GM12864 (cell line): Measurements from ENCODE around the gene MAPRE3.

ENCODE experiments used
- DNase-seq: peaks from one replicate; pipeline ENCODE4 v3.0.0-alpha.2; 2011; ENCODE audit warnings: low read depth
- H3K4me3 ChIP-seq: 2 replicates; pipeline ENCODE4 v1.5.1; 2011; ENCODE audit warnings: mild to moderate bottlenecking, low read depth, low read length, control low read depth
- TF ChIP-seq, protein P1 (sequence below): IDR thresholded peaks from 2 replicates; pipeline ENCODE4 v1.5.1; 2011; ENCODE audit warnings: low read depth, mild to moderate bottlenecking, moderate library complexity, low read length, control low read depth, inconsistent platforms; ENCODE audit errors: missing control alignments

Gene MAPRE3

DNA sequence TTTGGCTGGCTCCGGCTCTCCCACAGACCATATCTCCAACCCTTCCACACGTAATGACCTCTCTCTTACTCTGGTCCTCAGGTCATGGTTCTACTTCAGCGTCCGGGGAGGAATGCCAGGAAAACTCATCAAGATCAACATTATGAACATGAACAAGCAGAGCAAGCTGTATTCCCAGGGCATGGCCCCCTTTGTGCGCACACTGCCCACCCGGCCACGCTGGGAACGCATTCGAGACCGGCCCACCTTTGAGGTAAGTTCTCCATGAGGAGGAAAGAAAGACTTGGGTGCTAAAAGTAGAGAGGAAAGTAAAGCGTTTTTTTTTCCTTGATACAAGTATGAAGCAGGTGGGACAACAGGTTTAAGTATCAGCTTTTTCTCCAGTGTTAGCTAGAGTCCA lies 82.9 kb downstream of the MAPRE3 start:
- no peak for DNase-seq
- no peak overlapping the region for H3K4me3 ChIP-seq
- TF ChIP-seq, protein P1, sequence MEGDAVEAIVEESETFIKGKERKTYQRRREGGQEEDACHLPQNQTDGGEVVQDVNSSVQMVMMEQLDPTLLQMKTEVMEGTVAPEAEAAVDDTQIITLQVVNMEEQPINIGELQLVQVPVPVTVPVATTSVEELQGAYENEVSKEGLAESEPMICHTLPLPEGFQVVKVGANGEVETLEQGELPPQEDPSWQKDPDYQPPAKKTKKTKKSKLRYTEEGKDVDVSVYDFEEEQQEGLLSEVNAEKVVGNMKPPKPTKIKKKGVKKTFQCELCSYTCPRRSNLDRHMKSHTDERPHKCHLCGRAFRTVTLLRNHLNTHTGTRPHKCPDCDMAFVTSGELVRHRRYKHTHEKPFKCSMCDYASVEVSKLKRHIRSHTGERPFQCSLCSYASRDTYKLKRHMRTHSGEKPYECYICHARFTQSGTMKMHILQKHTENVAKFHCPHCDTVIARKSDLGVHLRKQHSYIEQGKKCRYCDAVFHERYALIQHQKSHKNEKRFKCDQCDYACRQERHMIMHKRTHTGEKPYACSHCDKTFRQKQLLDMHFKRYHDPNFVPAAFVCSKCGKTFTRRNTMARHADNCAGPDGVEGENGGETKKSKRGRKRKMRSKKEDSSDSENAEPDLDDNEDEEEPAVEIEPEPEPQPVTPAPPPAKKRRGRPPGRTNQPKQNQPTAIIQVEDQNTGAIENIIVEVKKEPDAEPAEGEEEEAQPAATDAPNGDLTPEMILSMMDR = no peak

DNA sequence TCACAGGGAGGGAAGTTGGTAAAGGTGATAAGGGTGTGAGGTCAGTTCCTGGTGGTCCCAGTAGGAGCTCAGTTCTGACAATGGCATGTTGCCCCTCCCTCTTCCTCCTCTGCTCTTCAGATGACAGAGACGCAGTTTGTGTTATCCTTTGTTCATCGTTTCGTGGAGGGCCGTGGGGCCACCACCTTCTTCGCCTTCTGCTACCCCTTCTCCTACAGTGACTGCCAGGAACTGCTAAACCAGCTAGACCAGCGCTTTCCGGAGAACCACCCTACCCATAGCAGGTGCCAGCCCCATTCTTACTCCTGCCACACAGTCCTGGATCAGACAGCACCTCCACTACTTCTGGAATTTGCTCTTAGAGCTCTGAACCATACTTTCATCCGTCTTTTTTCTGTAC lies 83.3 kb downstream of the MAPRE3 start:
- no peak overlapping the region for H3K4me3 ChIP-seq
- TF ChIP-seq, protein P1 = no peak
- no peak for DNase-seq

DNA sequence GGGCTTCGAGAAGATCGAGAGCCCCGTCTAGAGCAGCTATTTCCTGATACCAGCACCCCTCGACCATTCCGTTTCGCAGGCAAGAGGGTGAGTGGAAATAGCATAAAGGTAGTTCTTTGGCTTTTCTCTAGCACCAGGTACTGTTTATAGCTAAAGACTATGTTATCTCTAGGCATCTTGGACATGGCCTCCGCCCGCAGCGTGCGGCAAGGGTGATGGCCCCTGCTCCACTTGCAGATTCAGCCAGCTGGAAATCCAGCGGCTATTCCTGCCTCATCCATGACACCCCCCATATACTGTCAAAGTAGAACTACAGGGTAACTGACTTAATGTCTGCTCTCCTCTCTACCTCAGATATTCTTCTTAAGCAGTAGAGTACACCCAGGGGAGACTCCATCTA lies 84.3 kb downstream of the MAPRE3 start:
- no peak overlapping the region for H3K4me3 ChIP-seq
- TF ChIP-seq, protein P1 = no peak
- DNase-seq = no peak

DNA sequence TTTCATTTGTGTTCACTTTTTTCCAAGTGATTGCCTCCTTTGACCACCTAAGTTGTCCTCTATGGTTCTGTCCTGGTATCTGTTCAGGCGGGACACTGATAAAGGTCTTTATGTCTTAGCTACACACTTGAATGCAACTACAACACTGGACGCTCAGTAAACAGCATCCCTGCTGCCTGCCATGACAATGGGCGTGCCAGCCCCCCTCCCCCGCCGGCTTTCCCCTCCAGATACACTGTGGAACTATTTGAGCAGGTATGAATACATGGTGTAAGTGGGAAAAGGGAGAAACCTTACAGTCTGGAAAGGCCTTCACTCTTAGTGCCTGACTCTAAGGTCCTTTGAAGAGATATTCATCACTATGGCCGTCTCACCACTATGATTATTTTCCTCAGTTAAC lies 86.7 kb downstream of the MAPRE3 start:
- no peak overlapping the region for H3K4me3 ChIP-seq
- TF ChIP-seq, protein P1 = no peak

DNA sequence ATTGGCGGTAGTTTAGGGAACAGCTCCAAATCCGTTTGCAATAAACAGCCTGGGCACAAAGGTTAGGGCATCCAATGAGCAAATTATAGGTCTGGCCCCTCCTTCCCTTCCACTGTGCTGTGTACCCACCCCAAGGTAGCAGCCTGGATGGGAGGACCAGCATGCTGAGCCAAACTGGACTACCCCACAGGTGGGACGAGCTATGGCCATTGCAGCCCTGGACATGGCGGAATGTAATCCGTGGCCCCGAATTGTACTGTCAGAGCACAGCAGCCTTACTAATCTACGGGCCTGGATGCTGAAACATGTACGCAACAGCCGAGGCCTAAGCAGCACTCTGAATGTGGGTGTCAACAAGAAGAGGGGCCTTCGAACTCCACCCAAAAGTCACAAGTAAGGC lies 87.8 kb downstream of the MAPRE3 start:
- no peak for DNase-seq
- TF ChIP-seq, protein P1 = no peak
- H3K4me3 ChIP-seq = no peak overlapping the region

More for the DNA sequence above, 86.7 kb downstream of the MAPRE3 start:
- no peak for DNase-seq

DNA sequence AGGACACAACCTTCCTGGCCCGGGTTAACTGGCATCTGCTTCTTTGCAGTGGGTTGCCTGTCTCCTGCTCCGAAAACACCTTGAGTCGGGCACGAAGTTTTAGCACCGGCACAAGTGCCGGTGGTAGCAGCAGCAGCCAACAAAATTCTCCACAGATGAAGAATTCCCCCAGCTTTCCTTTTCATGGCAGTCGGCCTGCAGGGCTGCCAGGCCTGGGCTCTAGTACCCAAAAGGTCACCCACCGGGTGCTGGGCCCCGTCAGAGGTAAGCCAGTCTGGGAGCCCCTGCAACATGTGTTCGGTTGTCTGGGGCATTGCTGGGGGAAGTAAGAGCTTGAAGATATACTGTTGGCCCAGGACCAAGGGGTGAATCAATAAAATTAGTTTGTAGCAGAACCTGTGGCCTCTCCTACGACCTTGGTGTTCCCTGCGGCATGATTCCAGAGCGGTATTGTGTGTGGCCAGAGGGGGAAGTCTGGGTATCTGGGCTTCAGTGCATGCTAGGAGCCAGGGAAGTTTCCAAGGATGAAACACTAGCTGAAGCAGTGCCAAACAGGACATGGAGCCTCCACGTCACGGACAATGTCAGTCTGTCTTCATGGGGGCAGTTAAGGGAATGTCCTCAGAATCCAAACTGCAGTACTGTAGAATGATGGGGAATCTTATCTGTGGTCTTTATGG lies 88.8 kb downstream of the MAPRE3 start:
- DNase-seq = no peak
- no peak overlapping the region for H3K4me3 ChIP-seq
- TF ChIP-seq, protein P1 = no peak

DNA sequence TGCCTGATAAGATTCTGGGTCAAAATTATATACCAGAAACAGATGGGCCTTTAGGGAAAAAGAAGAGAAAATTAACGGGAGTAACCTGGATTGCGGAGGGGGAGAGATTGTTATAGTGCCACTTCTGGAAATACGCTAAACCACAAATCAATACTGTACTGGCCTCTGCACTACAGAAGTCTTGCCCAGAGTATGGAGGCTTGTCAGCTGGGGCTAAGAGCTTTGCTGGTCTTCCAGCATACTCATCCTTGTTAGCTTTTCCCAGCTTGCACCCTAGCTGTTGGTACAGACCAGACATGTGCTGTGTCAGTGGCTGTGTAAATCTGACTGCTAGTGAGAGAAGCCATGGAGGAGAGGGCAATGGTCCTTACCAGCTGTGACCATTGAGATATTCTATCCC lies 89.9 kb downstream of the MAPRE3 start:
- no peak for DNase-seq
- TF ChIP-seq, protein P1 = no peak
- no peak overlapping the region for H3K4me3 ChIP-seq
